Measurements from ENCODE around the gene MPL. TPM values are rescaled to one million over a fixed set of nuclear protein-coding genes. Genes with fewer than 3 reads are reported as not detected.

MPL gene
- total and polyA plus RNA-seq, 2 of the 8 experiments (the other 6 are each of a cell fraction or from before 2014, with no cell fraction given), result 0.08 TPM; not detected in 1

DNA sequence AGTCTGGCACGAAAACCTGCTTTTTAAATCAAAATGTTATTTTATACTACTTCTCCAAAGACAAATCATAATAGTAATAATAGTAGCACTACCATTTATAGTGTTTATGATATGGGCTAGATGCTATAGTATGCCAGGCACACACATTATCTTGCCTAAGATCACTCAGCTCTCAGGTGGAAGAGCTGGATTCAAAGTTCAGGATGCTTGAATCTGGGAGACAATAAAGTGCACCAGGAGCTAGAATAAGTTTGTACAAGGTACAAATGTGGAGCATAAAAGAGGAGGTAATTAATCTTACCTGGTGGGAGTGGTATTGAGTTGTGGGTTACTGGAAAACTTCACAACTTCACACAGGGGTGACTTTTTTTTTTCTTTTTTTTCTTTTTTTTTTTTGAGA lies 40.2 kb downstream of the MPL start:
- Histone ChIP-seq H3K27ac (ENCODE audit: low read depth, low read length) (no peak overlapping the region), H2BK5ac (ENCODE audit: low read depth, low read length) (no peak overlapping the region), H4K91ac (replicated peaks; ENCODE audit: insufficient read length, low read length) (no peak overlapping the region), H4K5ac (ENCODE audit: insufficient read length, low read depth, low read length) (no peak overlapping the region), H3K23me2 (ENCODE audit: low read depth, low read length) (no peaks in the 10 kb centered on the region), H2AK5ac (ENCODE audit: low read depth, low read length) (no peak overlapping the region), H3K4me1 (replicated peaks in 1 of 4; ENCODE audit: control insufficient read depth in 3 of 4, insufficient read depth in 4 of 4, low read length in 3 of 4) (no peaks in the 10 kb centered on the region), H3K36me3 (ENCODE audit: control insufficient read depth in 2 of 4, insufficient read depth in 4 of 4, low read length in 3 of 4) (peaks cover 0 to 4% (median 0%) of the 10 kb centered on the region in 4 experiments; a peak in 2 of 8 replicates), H2BK12ac (ENCODE audit: low read depth, low read length) (no peak overlapping the region), H3K79me1 (ENCODE audit: low read depth, low read length) (no peaks in the 10 kb centered on the region; the same call in 1 of the 2 replicates), H3K14ac (ENCODE audit: insufficient read length) (no peak overlapping the region), H3K18ac (ENCODE audit: extremely low read depth, low read length) (no peak overlapping the region), H3K4ac (replicated peaks; ENCODE audit: insufficient read length, low read depth, low read length) (no peak overlapping the region), H3K23ac (ENCODE audit: insufficient read length) (no peak overlapping the region), H3K9me3 (ENCODE audit: insufficient read depth in 2 of 2, low read depth in 1 of 2, low read length in 1 of 2) (no peaks in the 10 kb centered on the region), H3K9ac (replicated peaks in 1 of 4; ENCODE audit: extremely low read depth in 1 of 4, low read depth in 3 of 4, low read length in 3 of 4) (no peak overlapping the region), H3K56ac (replicated peaks; ENCODE audit: insufficient read length, low read depth, low read length) (no peak overlapping the region), H2BK15ac (ENCODE audit: low read length) (no peak overlapping the region), H2BK20ac (ENCODE audit: low read length) (no peak overlapping the region), H2BK120ac (replicated peaks; ENCODE audit: low read depth, low read length) (no peak overlapping the region), H3K27me3 (replicated peaks in 1 of 4; ENCODE audit: control insufficient read depth in 3 of 4, extremely low read depth in 1 of 4, insufficient read depth in 3 of 4, low read length in 3 of 4) (no peaks in the 10 kb centered on the region), H4K8ac (ENCODE audit: extremely low read depth, insufficient read depth, low read length) (no peak overlapping the region), H3K4me3 (ENCODE audit: extremely low read depth in 1 of 4, insufficient read depth in 2 of 4, low read depth in 3 of 4, low read length in 4 of 4) (no peak overlapping the region), H4K20me1 (replicated peaks in 1 of 2; ENCODE audit: control insufficient read depth in 1 of 2, insufficient read depth in 2 of 2, low read length in 2 of 2) (no peaks in the 10 kb centered on the region), H3K4me2 (ENCODE audit: insufficient read depth in 1 of 2, low read depth in 2 of 2, low read length in 2 of 2) (no peak overlapping the region), H3K79me2 (ENCODE audit: control insufficient read depth in 1 of 2, insufficient read depth in 2 of 2, low read length in 2 of 2) (no peaks in the 10 kb centered on the region), H2AFZ (ENCODE audit: low read length) (no peak overlapping the region)
- no peak for FAIRE-seq
- CTCF ChIA-PET (ENCODE audit: partially characterized antibody), result interaction anchor here (1.0 to 1.4 kb wide), 6 partner anchors 37 to 150 kb away, joined by 3 to 5 read pairs (median 3); partner anchors contain the start of gene C1orf210
- no peak for DNase-seq (ENCODE audit: low read depth in 1 of 2, low spot score in 2 of 2)
- TF ChIP-seq, protein P1, sequence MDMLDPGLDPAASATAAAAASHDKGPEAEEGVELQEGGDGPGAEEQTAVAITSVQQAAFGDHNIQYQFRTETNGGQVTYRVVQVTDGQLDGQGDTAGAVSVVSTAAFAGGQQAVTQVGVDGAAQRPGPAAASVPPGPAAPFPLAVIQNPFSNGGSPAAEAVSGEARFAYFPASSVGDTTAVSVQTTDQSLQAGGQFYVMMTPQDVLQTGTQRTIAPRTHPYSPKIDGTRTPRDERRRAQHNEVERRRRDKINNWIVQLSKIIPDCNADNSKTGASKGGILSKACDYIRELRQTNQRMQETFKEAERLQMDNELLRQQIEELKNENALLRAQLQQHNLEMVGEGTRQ (IDR thresholded peaks at IDR 0.05; ENCODE audit: low read length), result no peak
- TF ChIP-seq, protein P2, sequence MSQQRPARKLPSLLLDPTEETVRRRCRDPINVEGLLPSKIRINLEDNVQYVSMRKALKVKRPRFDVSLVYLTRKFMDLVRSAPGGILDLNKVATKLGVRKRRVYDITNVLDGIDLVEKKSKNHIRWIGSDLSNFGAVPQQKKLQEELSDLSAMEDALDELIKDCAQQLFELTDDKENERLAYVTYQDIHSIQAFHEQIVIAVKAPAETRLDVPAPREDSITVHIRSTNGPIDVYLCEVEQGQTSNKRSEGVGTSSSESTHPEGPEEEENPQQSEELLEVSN (IDR thresholded peaks at IDR 0.05), result no peak
- TF ChIP-seq MAFK (IDR thresholded peaks at IDR 0.05; ENCODE audit: low read depth, low read length) (no peak), SRF (IDR thresholded peaks at IDR 0.05; ENCODE audit: low read depth, low read length) (no peak), TBP (IDR thresholded peaks at IDR 0.05; ENCODE audit: low read depth, low read length) (no peak), SIRT6 (IDR thresholded peaks at IDR 0.05; ENCODE audit: low read length) (no peak), HDAC2 (IDR thresholded peaks at IDR 0.05; ENCODE audit: borderline replicate concordance in 1 of 2, low read depth in 2 of 2, low read length in 2 of 2) (no peak), BACH1 (IDR thresholded peaks at IDR 0.05; ENCODE audit: low read length) (no peak)
- 85% methylated on average over 1 of the region's 1 CpG; no CpG with 5 or more reads in 1 of the 2 experiments for WGBS, 2 experiments (ENCODE audit: extremely low coverage in 1 of 2, insufficient coverage in 1 of 2, insufficient read length in 1 of 2, insufficient replicate concordance in 2 of 2, low coverage in 1 of 2, low lambda C conversion rate in 2 of 2, missing lambda C conversion rate in 1 of 2)
- POLR2A ChIA-PET (ENCODE audit: partially characterized antibody), result interaction anchor here (1.1 to 3.8 kb wide), 4 partner anchors 10 to 17 kb away, joined by 4 to 38 read pairs (median 16); partner anchors contain the start of genes ELOVL1, MED8 and SZT2
